ENCODE results near the gene IFI6. TPM values are rescaled to one million over a fixed set of nuclear protein-coding genes. Genes with fewer than 3 reads are reported as not detected.
A peak's percentile ranks its signal among the peaks of the same experiment; 100 is the strongest.

IFI6 gene
- total and polyA plus RNA-seq, 2 of the 4 experiments (the other 2 are of a cell fraction) = 7.3 to 16.8 TPM

DNA sequence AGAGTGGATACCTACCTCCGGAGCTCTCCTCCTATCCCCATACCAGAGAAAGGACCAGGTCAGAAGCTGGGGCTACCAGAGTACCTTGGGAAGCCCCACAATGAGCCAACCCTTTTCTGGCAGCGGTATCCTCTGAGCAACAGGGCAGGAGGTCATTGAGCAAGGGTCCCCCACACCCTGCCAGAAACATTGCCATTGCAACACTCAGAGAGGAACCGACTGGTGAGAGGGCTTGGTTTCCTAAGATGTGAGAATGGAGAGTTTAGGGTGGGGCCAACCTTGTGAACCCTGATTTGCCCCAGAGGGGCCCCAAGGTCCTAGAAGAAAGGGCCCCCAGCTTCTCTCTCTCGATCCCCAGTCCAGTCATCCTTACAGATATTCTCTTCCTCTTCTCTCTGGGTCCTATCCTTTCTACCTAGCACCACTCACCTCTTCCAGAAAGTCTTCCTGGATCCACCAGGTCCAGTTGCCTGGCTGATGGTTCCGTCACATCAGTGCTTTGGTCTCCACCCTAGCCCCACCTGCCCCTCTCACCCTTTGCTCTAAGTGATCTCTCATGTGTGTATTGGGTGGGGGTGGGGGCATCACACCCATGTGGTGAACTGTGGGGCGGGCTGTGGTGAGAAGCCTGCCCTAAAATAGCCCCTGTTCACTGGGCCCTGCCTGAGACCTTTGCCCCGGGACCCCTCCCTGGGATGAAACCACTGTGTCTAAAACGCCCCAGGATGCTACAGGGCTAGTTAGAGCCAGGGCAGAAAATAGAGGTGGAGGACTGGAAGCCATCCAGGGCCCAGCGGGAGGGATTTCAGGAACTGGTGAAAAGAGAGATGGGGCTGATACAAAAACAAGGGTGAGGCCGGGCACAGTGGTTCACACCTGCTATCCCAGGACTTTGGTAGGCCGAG lies 45.7 kb downstream of the IFI6 start:
- Histone ChIP-seq H3K9me1 (ENCODE audit: insufficient read depth, low read length) (no peaks in the 10 kb centered on the region; the same call in 1 of the 2 replicates), H3K18ac (ENCODE audit: low read depth, low read length) (no peak overlapping the region), H2AFZ (replicated peaks; ENCODE audit: low read length, poor library complexity) (no peak overlapping the region), H3K4me2 (ENCODE audit: low read depth, low read length) (no peak overlapping the region), H4K5ac (ENCODE audit: low read depth, low read length) (no peak overlapping the region), H3K9ac (ENCODE audit: low read depth, low read length) (no peak overlapping the region), H4K20me1 (ENCODE audit: insufficient read depth, low read length) (no peaks in the 10 kb centered on the region), H2BK15ac (ENCODE audit: low read depth, low read length) (no peak overlapping the region), H2BK120ac (ENCODE audit: low read depth, low read length) (no peak overlapping the region), H3K23ac (ENCODE audit: low read depth, low read length) (no peak overlapping the region), H3K14ac (replicated peaks; ENCODE audit: low read depth, low read length) (no peak overlapping the region), H4K8ac (ENCODE audit: low read depth in 2 of 2, low read length in 2 of 2) (no peak overlapping the region), H3K27ac (ENCODE audit: insufficient read depth, low read length) (no peak overlapping the region), H3K56ac (ENCODE audit: extremely low read depth, insufficient read depth, low read length) (no peak overlapping the region), H2AK5ac (ENCODE audit: low read depth, low read length) (no peak overlapping the region), H4K91ac (ENCODE audit: insufficient read depth, low read depth, low read length) (no peak overlapping the region), H3K4ac (ENCODE audit: low read depth, low read length) (no peak overlapping the region), H3K36me3 (ENCODE audit: control insufficient read depth, insufficient read depth, low read length) (no peaks in the 10 kb centered on the region), H2BK20ac (ENCODE audit: low read depth, low read length) (no peak overlapping the region), H3K4me3 (ENCODE audit: insufficient read depth, low read depth, low read length) (no peak overlapping the region), H2BK5ac (ENCODE audit: low read depth, low read length, poor library complexity, severe bottlenecking) (no peak overlapping the region), H3K4me1 (ENCODE audit: control insufficient read depth, insufficient read depth, low read length) (no peaks in the 10 kb centered on the region), H3K27me3 (ENCODE audit: control insufficient read depth, insufficient read depth, low read length) (peaks cover 37% of the 10 kb centered on the region), H2AK9ac (replicated peaks; ENCODE audit: low read depth, low read length, poor library complexity) (peak overlapping the region; percentile 42), H3K79me1 (ENCODE audit: low read depth in 1 of 2, low read length in 2 of 2) (no peaks in the 10 kb centered on the region), H3K9me3 (ENCODE audit: control insufficient read depth, insufficient read depth, low read length) (no peaks in the 10 kb centered on the region)
- DNase-seq (no peak), ATAC-seq (ENCODE audit: low read depth) (no peak)
- intact Hi-C loops (cut with micrococcal nuclease) = no loop called here
- 63% methylated on average over 4 of the region's 11 CpGs; no CpG with 5 or more reads in 1 of the 2 experiments for WGBS, 2 experiments (ENCODE audit: extremely low coverage in 2 of 2, insufficient read length in 1 of 2)
- CTCF ChIA-PET = interaction anchor here (1.0 kb wide), 1 partner anchor 19 kb away, joined by 4 read pairs; no protein-coding TSS in a partner anchor
- in situ Hi-C loops (cut with MboI; ENCODE audit: low sequenced_read_pairs) = no loop called here
- BruUV-seq (replicated peaks) = no TSS peak
- dilution Hi-C loops (cut with HindIII; ENCODE audit: low sequenced_read_pairs, unreplicated experiment) = no loop called here
- POLR2A ChIA-PET (ENCODE audit: unreplicated experiment) = no interaction called here
- no peak for TF ChIP-seq CEBPB (IDR thresholded peaks at IDR 0.05; ENCODE audit: low read depth, low read length)
- no peak for TF ChIP-seq RCOR1 (IDR thresholded peaks at IDR 0.05; ENCODE audit: insufficient replicate concordance, low read length)
- no peak for TF ChIP-seq SMC3 (IDR thresholded peaks at IDR 0.05; ENCODE audit: low read depth, low read length)
- TF ChIP-seq BHLHE40 (IDR thresholded peaks at IDR 0.05; ENCODE audit: low read depth, low read length) = no peak
- no peak for TF ChIP-seq MAFK (IDR thresholded peaks at IDR 0.05; ENCODE audit: low read depth, low read length)
- TF ChIP-seq RFX5 (IDR thresholded peaks at IDR 0.05; ENCODE audit: low read depth, low read length) = no peak
- no peak for TF ChIP-seq CHD1 (IDR thresholded peaks at IDR 0.05; ENCODE audit: low read depth, low read length)
- TF ChIP-seq NFE2L2 (IDR thresholded peaks at IDR 0.05; ENCODE audit: low read depth, low read length) = no peak
- TF ChIP-seq, protein P1, sequence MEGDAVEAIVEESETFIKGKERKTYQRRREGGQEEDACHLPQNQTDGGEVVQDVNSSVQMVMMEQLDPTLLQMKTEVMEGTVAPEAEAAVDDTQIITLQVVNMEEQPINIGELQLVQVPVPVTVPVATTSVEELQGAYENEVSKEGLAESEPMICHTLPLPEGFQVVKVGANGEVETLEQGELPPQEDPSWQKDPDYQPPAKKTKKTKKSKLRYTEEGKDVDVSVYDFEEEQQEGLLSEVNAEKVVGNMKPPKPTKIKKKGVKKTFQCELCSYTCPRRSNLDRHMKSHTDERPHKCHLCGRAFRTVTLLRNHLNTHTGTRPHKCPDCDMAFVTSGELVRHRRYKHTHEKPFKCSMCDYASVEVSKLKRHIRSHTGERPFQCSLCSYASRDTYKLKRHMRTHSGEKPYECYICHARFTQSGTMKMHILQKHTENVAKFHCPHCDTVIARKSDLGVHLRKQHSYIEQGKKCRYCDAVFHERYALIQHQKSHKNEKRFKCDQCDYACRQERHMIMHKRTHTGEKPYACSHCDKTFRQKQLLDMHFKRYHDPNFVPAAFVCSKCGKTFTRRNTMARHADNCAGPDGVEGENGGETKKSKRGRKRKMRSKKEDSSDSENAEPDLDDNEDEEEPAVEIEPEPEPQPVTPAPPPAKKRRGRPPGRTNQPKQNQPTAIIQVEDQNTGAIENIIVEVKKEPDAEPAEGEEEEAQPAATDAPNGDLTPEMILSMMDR (conservative IDR thresholded peaks at IDR 0.05; ENCODE audit: low read depth, low read length) = no peak
- no peak for TF ChIP-seq FOS (IDR thresholded peaks at IDR 0.05; ENCODE audit: low read depth, low read length)
- TF ChIP-seq, protein P2, sequence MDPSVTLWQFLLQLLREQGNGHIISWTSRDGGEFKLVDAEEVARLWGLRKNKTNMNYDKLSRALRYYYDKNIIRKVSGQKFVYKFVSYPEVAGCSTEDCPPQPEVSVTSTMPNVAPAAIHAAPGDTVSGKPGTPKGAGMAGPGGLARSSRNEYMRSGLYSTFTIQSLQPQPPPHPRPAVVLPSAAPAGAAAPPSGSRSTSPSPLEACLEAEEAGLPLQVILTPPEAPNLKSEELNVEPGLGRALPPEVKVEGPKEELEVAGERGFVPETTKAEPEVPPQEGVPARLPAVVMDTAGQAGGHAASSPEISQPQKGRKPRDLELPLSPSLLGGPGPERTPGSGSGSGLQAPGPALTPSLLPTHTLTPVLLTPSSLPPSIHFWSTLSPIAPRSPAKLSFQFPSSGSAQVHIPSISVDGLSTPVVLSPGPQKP (IDR thresholded peaks at IDR 0.05; ENCODE audit: borderline replicate concordance, low read depth, low read length) = no peak
- TF ChIP-seq USF2 (IDR thresholded peaks at IDR 0.05; ENCODE audit: low read depth, low read length) = no peak
- TF ChIP-seq RAD21 (IDR thresholded peaks at IDR 0.05; ENCODE audit: low read length) = no peak
- no peak for TF ChIP-seq POLR2A (IDR thresholded peaks at IDR 0.05; ENCODE audit: low read depth, low read length)
- TF ChIP-seq MAZ (IDR thresholded peaks at IDR 0.05; ENCODE audit: borderline replicate concordance, low read depth, low read length) = no peak
